Smooth muscle cell (in vitro differentiated cells): Measurements from ENCODE around the gene LRRC56. TPM values are rescaled to one million over a fixed set of nuclear protein-coding genes. Genes with fewer than 3 reads are reported as not detected.

Experiments
- DNase-seq: peaks from one replicate; lab custom pipeline; 2025; ENCODE audit not compliant: unreplicated experiment; lab: John Stamatoyannopoulos, UW
- H2AFZ ChIP-seq: fragments of 200-600 bp; sonication (generic); 2 replicates; pipeline ENCODE4 v1.6.0; 2016; ENCODE audit warnings: antibody characterized with exemption, low read depth, mild to moderate bottlenecking
- H3F3A ChIP-seq: fragments of 200-600 bp; sonication (generic); 2 replicates; pipeline ENCODE4 v1.6.0; 2017; ENCODE audit warnings: antibody characterized with exemption, low read depth
- H3K27ac ChIP-seq: fragments of 200-600 bp; sonication (generic); 2 replicates; pipeline ENCODE4 v1.5.1; 2016; ENCODE audit warnings: low read depth, mild to moderate bottlenecking
- H3K27me3 ChIP-seq: fragments of 200-600 bp; sonication (generic); 2 replicates; pipeline ENCODE4 v1.6.1; 2016; ENCODE audit warnings: low read depth, mild to moderate bottlenecking
- H3K36me3 ChIP-seq: fragments of 200-600 bp; sonication (generic); 2 replicates; pipeline ENCODE4 v1.5.1; 2016; ENCODE audit warnings: low read depth
- H3K4me1 ChIP-seq: fragments of 200-600 bp; sonication (generic); 2 replicates; pipeline ENCODE4 v1.5.1; 2016; ENCODE audit warnings: low read depth
- H3K4me2 ChIP-seq: fragments of 200-600 bp; sonication (generic); 2 replicates; pipeline ENCODE4 v1.6.0; 2016; ENCODE audit warnings: mild to moderate bottlenecking
- H3K4me3 ChIP-seq: fragments of 200-600 bp; sonication (generic); 2 replicates; pipeline ENCODE4 v1.5.1; 2016; ENCODE audit warnings: mild to moderate bottlenecking
- H3K79me2 ChIP-seq: fragments of 200-600 bp; sonication (generic); 2 replicates; pipeline ENCODE4 v1.6.0; 2016; ENCODE audit warnings: low read depth, mild to moderate bottlenecking
- H3K9ac ChIP-seq: fragments of 200-600 bp; sonication (generic); 2 replicates; pipeline ENCODE4 v1.6.0; 2016; ENCODE audit warnings: low read depth
- H3K9me3 ChIP-seq: fragments of 200-600 bp; sonication (generic); replicated peaks from 2 replicates; pipeline ENCODE4 v1.5.1; 2016; ENCODE audit warnings: low read depth
- H4K20me1 ChIP-seq: fragments of 200-600 bp; sonication (generic); 2 replicates; pipeline ENCODE4 v1.6.0; 2016; ENCODE audit warnings: low read depth
- WGBS: methylation state at CpG from one replicate; pipeline ENCODE4 v1.1.7; 2016; ENCODE audit warnings: low lambda C conversion rate; 5-methylcytosine and 5-hydroxymethylcytosine counted together
- polyA plus RNA-seq: library from polyadenylated mRNA; unstranded; fragments of >200 nt; fragmentation: Nextera tagmentation; extraction: Ambion mirVana; gene quantifications from 2 replicates; pipeline ENCODE4 v1.2.1, GENCODE V29; 2016
- total RNA-seq: library from RNA; depleted of rRNA; stranded (reverse); fragments of >200 nt; gene quantifications from 2 replicates; pipeline ENCODE4 v1.2.3, GENCODE V29; 2014
- TF ChIP-seq, protein P1 (sequence below): fragments of 200-600 bp; sonication (generic); IDR thresholded peaks from 2 replicates; pipeline ENCODE4 v1.5.1; 2017; ENCODE audit warnings: borderline replicate concordance, mild to moderate bottlenecking, antibody characterized with exemption; ENCODE audit not compliant: insufficient read depth, poor library complexity, severe bottlenecking

LRRC56 gene
- total and polyA plus RNA-seq, 2 experiments from 2014 or later = 0.31 to 1.5 TPM

DNA sequence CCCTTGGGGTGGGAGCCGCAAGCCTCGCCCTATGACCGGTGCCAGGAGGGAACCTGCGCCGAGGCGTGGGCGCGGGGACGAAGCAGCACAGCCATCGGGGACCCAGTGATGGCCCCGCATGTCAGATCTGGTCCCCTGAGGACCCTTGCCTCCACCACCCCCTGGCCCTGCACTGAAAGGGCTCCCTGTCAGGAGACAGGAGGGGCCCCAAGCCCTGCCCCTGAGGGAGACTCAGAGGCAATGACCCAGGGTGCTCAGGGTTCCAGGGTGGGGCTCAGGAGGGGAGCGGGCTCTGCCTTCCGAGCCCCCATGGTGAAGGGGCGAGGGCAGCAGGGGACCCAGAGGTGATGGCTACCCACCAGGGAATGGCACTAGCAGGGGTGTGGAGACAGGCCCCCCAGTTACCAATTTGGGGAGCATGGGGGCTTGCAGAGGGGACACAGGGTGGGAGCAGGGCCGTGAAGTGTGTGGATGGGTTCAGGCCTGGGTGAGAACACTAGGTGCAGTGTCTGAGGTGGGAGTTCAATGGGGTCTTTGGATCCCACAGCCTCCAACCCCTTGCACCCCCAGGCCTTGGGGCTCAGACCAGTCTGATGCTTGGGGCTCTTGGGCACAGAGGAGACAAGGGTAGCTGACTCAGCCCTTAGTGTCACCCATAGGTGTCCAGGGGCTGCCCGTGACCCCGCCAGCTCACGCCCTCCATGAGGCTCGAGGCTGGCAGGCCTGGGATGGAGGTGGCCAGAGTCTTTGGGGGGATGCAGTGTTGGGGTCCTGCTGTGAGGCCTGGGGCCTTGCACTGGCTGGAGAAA lies 499 bp downstream of the LRRC56 start:
- peaks cover 16% of the 10 kb centered on the region for H3K79me2 ChIP-seq
- no peak overlapping the region for H3K27ac ChIP-seq
- WGBS = 46% methylated on average over 19 of the region's 19 CpGs
- TF ChIP-seq, protein P1, sequence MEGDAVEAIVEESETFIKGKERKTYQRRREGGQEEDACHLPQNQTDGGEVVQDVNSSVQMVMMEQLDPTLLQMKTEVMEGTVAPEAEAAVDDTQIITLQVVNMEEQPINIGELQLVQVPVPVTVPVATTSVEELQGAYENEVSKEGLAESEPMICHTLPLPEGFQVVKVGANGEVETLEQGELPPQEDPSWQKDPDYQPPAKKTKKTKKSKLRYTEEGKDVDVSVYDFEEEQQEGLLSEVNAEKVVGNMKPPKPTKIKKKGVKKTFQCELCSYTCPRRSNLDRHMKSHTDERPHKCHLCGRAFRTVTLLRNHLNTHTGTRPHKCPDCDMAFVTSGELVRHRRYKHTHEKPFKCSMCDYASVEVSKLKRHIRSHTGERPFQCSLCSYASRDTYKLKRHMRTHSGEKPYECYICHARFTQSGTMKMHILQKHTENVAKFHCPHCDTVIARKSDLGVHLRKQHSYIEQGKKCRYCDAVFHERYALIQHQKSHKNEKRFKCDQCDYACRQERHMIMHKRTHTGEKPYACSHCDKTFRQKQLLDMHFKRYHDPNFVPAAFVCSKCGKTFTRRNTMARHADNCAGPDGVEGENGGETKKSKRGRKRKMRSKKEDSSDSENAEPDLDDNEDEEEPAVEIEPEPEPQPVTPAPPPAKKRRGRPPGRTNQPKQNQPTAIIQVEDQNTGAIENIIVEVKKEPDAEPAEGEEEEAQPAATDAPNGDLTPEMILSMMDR = no peak
- no peak overlapping the region for H2AFZ ChIP-seq
- H3K4me2 ChIP-seq = peak overlapping the region; percentile 95
- DNase-seq = no peak
- peak overlapping the region; percentile 80 for H3K9ac ChIP-seq
- H3K4me3 ChIP-seq = peak overlapping the region; percentile 70
- H3K27me3 ChIP-seq = no peaks in the 10 kb centered on the region
- no peaks in the 10 kb centered on the region for H3F3A ChIP-seq
- peaks cover 5% of the 10 kb centered on the region for H3K4me1 ChIP-seq
- H3K36me3 ChIP-seq = no peaks in the 10 kb centered on the region
- peaks cover 18% of the 10 kb centered on the region for H4K20me1 ChIP-seq
- no peaks in the 10 kb centered on the region for H3K9me3 ChIP-seq

DNA sequence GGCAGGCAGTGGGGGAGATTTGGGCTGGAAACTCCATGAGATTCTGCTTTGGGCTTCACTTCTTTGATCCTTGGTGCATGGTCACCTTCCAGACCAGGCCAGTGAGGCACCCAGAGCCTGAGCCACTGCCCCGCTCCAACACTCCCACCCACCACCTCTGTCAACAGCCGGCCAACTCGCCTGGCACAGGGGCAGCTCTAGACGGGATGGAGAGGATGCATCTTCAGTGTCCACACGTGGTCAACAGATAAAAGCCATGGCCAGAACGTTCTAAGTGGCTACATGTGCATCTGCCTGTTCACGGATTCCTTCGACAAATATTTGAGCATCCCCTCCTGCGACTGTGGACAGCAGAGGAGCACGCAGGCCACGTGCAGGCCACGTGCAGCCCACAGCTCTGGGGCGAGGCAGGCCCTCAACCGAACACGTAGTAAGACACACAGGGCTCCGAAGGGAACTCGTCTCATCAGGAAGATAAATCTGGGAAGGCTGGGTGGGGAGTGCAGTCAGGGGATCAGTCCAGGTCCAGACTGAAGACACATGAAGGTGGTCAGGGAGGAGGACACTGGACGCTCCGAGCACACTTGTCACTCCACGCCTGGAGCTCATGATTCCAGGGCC lies 1.2 kb downstream of the LRRC56 start:
- peaks cover 14% of the 10 kb centered on the region for H3K79me2 ChIP-seq
- WGBS = 93% methylated on average over 20 of the region's 20 CpGs
- H2AFZ ChIP-seq = no peak overlapping the region
- no peak overlapping the region for H3K4me2 ChIP-seq
- H3F3A ChIP-seq = no peaks in the 10 kb centered on the region
- peaks cover 5% of the 10 kb centered on the region for H3K4me1 ChIP-seq
- DNase-seq = no peak
- no peak overlapping the region for H3K9ac ChIP-seq
- no peaks in the 10 kb centered on the region for H3K27me3 ChIP-seq
- TF ChIP-seq, protein P1 = no peak
- no peaks in the 10 kb centered on the region for H3K9me3 ChIP-seq
- no peaks in the 10 kb centered on the region for H3K36me3 ChIP-seq
- peaks cover 11% of the 10 kb centered on the region for H4K20me1 ChIP-seq
- no peak overlapping the region for H3K27ac ChIP-seq
- H3K4me3 ChIP-seq = no peak overlapping the region

DNA sequence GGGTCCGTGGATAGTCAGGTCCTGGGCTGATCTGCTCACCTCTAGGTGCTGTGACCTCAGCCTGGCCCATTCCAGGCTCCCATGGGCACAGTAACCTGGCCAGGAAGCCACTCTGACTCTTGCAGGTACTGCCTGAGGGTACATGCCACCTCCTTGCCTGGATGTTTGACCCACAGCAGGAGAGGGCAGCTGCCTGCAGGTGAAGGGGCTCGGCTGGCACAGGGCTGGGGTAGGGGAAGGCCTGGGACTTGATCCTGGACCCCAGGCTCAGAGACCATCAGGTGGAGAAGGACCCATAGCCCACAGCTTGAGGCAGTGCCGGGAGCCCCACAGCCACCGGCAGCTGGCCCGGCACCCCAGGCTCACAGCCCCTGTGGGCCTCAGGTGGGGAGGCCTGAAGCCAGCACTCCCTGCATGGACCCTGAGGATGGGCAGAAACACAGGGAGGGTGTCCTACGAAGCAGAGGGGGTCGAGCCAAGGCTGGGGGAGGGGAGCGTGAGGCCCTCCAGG lies 2.7 kb downstream of the LRRC56 start:
- H3K27ac ChIP-seq = no peak overlapping the region
- no peak overlapping the region for H3K4me3 ChIP-seq
- 94% methylated on average over 8 of the region's 8 CpGs for WGBS

More for the DNA sequence above, 2.7 kb downstream of the LRRC56 start:
- Histone ChIP-seq H3K27me3 (no peaks in the 10 kb centered on the region), H4K20me1 (no peaks in the 10 kb centered on the region), H3K4me2 (no peak overlapping the region), H3K9me3 (no peaks in the 10 kb centered on the region), H3K9ac (no peak overlapping the region), H3K36me3 (no peaks in the 10 kb centered on the region), H3F3A (no peaks in the 10 kb centered on the region), H2AFZ (no peak overlapping the region), H3K4me1 (peaks cover 5% of the 10 kb centered on the region), H3K79me2 (no peaks in the 10 kb centered on the region)
- no peak for DNase-seq
- TF ChIP-seq, protein P1 = no peak
